SJSA1 (cell line): ENCODE measurements around the gene ITPRIPL2. TPM values are rescaled to one million over a fixed set of nuclear protein-coding genes. Genes with fewer than 3 reads are reported as not detected.

Source experiments
- DNase-seq, 2 experiments: peaks; one replicate each; pipeline ENCODE4 v3.0.0-alpha.2; 2015 to 2020; ENCODE audit warnings: low spot score in 2 of 2, low read depth in 1 of 2
- H3K27ac ChIP-seq: fragments of 250-450 bp; sonication (Bioruptor Pico); 2 replicates; pipeline ENCODE4 v1.5.1; 2020; ENCODE audit warnings: mild to moderate bottlenecking, moderate library complexity
- H3K27me3 ChIP-seq: fragments of 250-450 bp; sonication (Bioruptor Pico); replicated peaks from 2 replicates; pipeline ENCODE4 v1.5.1; 2020; ENCODE audit warnings: mild to moderate bottlenecking, moderate library complexity
- H3K36me3 ChIP-seq: fragments of 250-450 bp; sonication (Bioruptor Pico); 2 replicates; pipeline ENCODE4 v1.5.1; 2020; ENCODE audit warnings: mild to moderate bottlenecking
- H3K4me1 ChIP-seq: fragments of 250-450 bp; sonication (Bioruptor Pico); replicated peaks from 2 replicates; pipeline ENCODE4 v1.6.1; 2021; ENCODE audit warnings: mild to moderate bottlenecking
- H3K4me3 ChIP-seq: fragments of 250-450 bp; sonication (Bioruptor Pico); 2 replicates; pipeline ENCODE4 v1.5.1; 2020; ENCODE audit warnings: mild to moderate bottlenecking
- H3K9me3 ChIP-seq: fragments of 250-450 bp; sonication (Bioruptor Pico); replicated peaks from 2 replicates; pipeline ENCODE4 v1.5.1; 2020; ENCODE audit warnings: mild to moderate bottlenecking
- total RNA-seq: library from RNA; depleted of rRNA; stranded (reverse); fragments of >200 nt; shearing (Covaris generic); gene quantifications from 2 replicates; pipeline ENCODE4 v1.2.3, GENCODE V29; 2014

The ITPRIPL2 gene
- total RNA-seq, 1 experiment from 2014 or later: 34.0 TPM

DNA sequence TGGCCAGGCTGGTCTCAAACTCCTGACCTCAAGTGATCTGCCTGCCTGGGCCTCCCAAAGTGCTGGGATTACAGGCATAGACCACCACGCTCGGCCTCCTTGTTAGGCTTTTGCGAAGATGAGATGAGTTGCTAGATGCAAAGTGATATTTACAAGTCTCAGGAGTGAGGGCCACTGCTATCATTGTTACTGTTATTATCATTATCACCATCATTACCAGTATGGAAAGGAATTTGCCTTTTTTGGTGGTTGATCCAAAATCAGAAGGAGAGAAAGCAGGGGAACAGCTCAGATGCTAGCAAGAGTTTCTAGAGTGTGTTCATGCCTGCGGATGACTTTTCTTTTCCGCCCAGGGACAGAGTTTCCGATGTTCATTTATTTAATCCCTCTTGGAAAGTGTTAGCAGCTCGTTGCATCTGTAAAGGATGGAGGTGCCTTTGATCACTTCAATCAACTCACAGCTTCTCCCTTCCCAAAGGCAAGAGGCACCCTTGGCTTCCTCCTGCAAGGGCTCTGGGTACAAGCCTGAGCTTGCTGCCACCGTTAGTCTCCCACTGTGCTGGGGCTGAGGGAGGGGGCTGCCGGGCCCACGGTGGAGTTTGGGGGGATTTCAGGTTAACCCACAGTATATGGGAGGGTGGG lies 21.6 kb downstream of the ITPRIPL2 start:
- peaks cover 82% of the 10 kb centered on the region for H3K4me1 ChIP-seq
- no peaks in the 10 kb centered on the region for H3K36me3 ChIP-seq
- no peaks in the 10 kb centered on the region for H3K9me3 ChIP-seq
- DNase-seq: peak in 1 of 2 experiments; percentile 63
- H3K27me3 ChIP-seq: no peaks in the 10 kb centered on the region
- H3K27ac ChIP-seq: peak overlapping the region; percentile 49
- H3K4me3 ChIP-seq: no peak overlapping the region

GRCh38 chr16:19135896-19136438 lies 22.2 kb downstream of the ITPRIPL2 start:
- Histone ChIP-seq H3K36me3 (no peaks in the 10 kb centered on the region), H3K27me3 (no peaks in the 10 kb centered on the region), H3K4me3 (no peak overlapping the region), H3K9me3 (no peaks in the 10 kb centered on the region), H3K4me1 (peaks cover 80% of the 10 kb centered on the region), H3K27ac (peak overlapping the region; percentile 48)
- peak; percentile 61 to 72 for DNase-seq

GRCh38 chr16:19136549-19137196 lies 22.9 kb downstream of the ITPRIPL2 start:
- peak overlapping the region; percentile 48 for H3K27ac ChIP-seq
- H3K4me1 ChIP-seq: peaks cover 73% of the 10 kb centered on the region
- no peak overlapping the region for H3K4me3 ChIP-seq
- no peak for DNase-seq
- H3K9me3 ChIP-seq: no peaks in the 10 kb centered on the region
- no peaks in the 10 kb centered on the region for H3K27me3 ChIP-seq
- H3K36me3 ChIP-seq: no peaks in the 10 kb centered on the region

DNA sequence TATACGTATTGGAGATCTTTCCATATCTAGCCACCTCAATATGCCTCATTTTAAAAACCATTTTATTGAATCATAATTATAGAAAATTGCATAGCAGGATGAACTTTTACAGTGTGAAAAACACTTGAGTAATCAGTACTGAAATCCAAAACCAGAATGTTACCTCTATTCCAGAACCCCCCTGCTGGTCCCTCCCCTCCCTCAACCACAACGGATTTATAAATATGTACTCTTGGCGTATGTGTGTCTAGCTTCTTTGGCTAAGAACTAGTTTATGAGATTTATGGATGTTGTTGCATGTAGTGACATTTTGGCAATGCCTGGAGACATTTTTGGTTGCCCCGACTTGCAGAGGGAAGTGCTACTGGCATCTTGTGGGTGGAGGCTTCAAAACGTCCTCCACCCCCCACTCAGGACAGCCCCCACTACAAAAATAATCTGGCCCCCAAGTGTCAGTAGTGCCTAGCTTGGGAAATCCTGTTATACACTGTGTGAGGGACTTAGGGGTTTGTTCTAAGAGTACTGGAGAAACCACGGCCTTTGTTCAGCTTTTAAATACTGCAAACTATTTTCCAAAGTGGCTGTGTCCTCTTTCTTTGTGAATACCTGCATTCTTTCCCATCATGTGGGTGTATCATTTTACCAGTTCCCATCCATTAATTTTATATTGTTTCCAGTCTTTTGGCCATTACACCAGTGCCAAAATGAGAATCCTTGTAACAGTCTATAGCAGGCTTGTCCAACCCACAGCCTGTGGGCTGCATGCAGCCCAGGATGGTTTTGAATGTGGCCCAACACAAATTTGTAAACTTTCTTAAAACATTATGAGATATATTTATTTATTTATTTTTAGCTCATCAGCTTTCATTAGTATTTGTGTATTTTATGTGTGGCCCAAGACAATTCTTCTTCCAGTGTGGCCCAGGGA lies 23.7 kb downstream of the ITPRIPL2 start:
- DNase-seq: peak in 1 of 2 experiments; percentile 74
- Histone ChIP-seq H3K27me3 (no peaks in the 10 kb centered on the region), H3K9me3 (no peaks in the 10 kb centered on the region), H3K4me1 (peaks cover 65% of the 10 kb centered on the region), H3K4me3 (no peak overlapping the region), H3K36me3 (no peaks in the 10 kb centered on the region), H3K27ac (peak overlapping the region; percentile 57)

- Histone ChIP-seq H3K36me3 (no peaks in the 10 kb centered on the region), H3K4me1 (peaks cover 60% of the 10 kb centered on the region), H3K4me3 (no peak overlapping the region), H3K27me3 (no peaks in the 10 kb centered on the region), H3K9me3 (no peaks in the 10 kb centered on the region), H3K27ac (peak overlapping the region; percentile 57)
- DNase-seq: peak; percentile 77 to 86
Observed at GRCh38 chr16:19138601-19139000, 24.8 kb downstream of the ITPRIPL2 start.

GRCh38 chr16:19139436-19140091 lies 25.8 kb downstream of the ITPRIPL2 start:
- DNase-seq: no peak
- no peak overlapping the region for H3K27ac ChIP-seq

GRCh38 chr16:19140396-19140795 lies 26.6 kb downstream of the ITPRIPL2 start:
- Histone ChIP-seq H3K27ac (no peak overlapping the region), H3K9me3 (no peaks in the 10 kb centered on the region), H3K4me3 (no peak overlapping the region), H3K4me1 (peaks cover 51% of the 10 kb centered on the region), H3K27me3 (no peaks in the 10 kb centered on the region), H3K36me3 (no peaks in the 10 kb centered on the region)
- no peak for DNase-seq

More at GRCh38 chr16:19139436-19140091, 25.8 kb downstream of the ITPRIPL2 start:
- Histone ChIP-seq H3K27me3 (no peaks in the 10 kb centered on the region), H3K36me3 (no peaks in the 10 kb centered on the region), H3K4me3 (no peak overlapping the region), H3K4me1 (peaks cover 59% of the 10 kb centered on the region), H3K9me3 (no peaks in the 10 kb centered on the region)

DNA sequence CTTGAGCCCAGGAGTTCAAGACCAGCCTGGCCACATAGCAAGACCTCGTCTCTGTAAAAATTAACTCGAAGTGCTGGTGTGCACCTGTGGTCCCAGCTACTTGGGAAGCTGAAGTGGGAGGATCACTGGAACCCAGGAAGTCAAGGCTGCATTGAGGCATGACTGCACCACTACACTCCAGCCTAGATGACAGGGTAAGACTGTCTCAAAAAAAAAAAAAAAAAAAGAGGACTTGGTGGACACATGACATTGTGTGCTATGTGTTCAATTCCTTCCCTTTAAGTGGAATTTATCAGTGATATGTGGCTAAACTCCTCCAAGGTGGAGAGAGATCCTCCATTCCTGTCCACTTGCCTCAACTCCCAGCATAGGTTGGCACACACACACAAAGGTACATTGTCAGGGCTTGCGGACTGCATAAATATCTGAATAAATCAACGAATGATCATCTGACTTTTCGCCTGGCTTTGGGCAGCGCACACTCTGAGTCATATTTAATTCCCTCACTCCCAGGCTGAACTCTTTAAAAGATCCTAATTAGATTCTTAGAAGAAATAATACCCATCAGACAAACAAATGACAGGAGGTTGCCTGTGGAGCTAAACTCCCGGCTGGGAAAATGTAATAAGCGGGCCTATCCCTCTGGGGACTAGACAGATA lies 29.3 kb downstream of the ITPRIPL2 start:
- H3K27me3 ChIP-seq: no peaks in the 10 kb centered on the region
- DNase-seq: no peak
- H3K9me3 ChIP-seq: no peaks in the 10 kb centered on the region

DNA sequence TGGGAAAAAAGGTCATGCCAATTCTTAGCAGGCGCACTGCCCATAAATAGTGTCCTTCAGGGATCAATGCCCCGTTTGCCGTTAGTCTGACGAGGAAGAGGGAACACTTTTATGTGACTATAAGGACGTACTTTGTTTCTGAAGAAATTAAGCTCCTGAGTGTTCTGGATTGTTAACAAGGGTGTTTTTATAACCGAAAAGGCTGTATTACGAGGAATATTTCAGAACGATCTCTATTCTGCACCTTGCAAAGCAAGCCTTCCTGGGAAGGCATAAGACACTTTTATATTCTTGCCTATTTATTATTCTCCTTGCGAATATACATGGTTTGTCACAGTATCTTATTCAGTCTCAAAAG lies 29.8 kb downstream of the ITPRIPL2 start:
- H3K9me3 ChIP-seq: no peaks in the 10 kb centered on the region
- no peak for DNase-seq
- peaks cover 21% of the 10 kb centered on the region for H3K4me1 ChIP-seq
- no peaks in the 10 kb centered on the region for H3K36me3 ChIP-seq
- H3K4me3 ChIP-seq: no peak overlapping the region
- no peak overlapping the region for H3K27ac ChIP-seq
- H3K27me3 ChIP-seq: no peaks in the 10 kb centered on the region

More for the DNA sequence above, 29.3 kb downstream of the ITPRIPL2 start:
- Histone ChIP-seq H3K4me1 (peaks cover 26% of the 10 kb centered on the region), H3K36me3 (no peaks in the 10 kb centered on the region), H3K27ac (no peak overlapping the region), H3K4me3 (no peak overlapping the region)

DNA sequence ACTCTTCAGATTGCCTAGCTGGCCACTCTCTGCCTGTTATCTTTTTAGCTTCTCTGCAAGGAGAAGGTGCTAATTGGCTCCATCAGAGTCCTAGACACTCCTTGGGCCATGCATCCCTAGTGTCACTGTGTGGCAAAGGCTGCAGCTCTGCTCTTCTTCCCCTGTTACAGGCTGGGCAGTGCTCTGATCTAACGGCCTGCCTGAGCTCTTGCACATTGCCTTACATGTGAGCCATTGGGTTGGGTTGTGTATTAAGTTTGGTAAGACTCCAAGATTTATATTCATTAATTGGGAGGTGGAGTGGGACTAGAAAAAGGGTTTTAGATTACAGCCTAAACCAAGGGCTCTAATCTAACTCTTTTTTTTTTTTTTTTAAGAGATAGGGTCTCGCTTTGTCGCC lies 31.2 kb downstream of the ITPRIPL2 start:
- no peak overlapping the region for H3K27ac ChIP-seq
- H3K4me3 ChIP-seq: no peak overlapping the region
- no peaks in the 10 kb centered on the region for H3K27me3 ChIP-seq
- DNase-seq: no peak
- H3K9me3 ChIP-seq: no peaks in the 10 kb centered on the region
- H3K36me3 ChIP-seq: no peaks in the 10 kb centered on the region
- H3K4me1 ChIP-seq: peaks cover 7% of the 10 kb centered on the region

DNA sequence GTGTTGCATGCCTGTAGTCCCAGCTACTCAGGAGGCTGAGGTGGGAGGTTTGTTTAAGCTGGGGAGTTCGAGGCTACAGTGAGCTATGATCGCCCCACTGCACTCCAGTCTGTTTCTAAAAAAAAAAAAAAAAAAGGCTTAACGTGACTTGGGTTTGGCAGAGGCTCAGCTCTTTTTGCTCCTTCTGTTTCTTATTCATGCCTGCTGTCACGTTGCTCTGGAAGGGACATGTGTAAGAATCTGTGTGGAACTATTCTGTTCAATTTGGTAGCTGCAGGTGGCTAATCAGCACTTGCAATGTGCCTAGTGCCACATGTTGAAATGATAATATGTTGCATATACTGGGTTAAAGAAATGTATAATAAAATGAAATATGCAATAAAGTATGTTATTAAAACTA lies 33.4 kb downstream of the ITPRIPL2 start:
- H3K27me3 ChIP-seq: no peaks in the 10 kb centered on the region
- DNase-seq: no peak

DNA sequence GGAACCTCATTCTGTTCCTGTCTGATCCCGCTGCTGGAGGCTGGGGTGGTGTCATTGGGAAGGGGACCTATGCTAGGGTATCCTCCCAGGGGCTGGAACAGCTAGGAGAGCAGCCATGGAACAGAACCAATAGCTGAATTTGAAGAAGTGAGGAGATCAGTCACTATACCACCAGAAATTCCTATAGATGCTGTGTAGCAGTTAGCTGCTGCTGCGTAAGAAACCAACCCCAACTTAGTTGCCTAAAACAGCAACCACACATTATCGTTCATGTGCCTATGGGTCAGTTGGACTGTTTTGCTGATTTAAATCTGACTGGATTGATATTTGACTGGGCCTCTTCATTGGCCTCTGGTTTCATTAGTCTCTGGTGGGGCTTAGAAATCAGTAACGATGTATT lies 33.9 kb downstream of the ITPRIPL2 start:
- DNase-seq: no peak
- Histone ChIP-seq H3K36me3 (no peaks in the 10 kb centered on the region), H3K4me3 (no peak overlapping the region), H3K27me3 (no peaks in the 10 kb centered on the region), H3K9me3 (no peaks in the 10 kb centered on the region), H3K4me1 (peaks cover 9% of the 10 kb centered on the region), H3K27ac (no peak overlapping the region)

More for the DNA sequence above, 33.4 kb downstream of the ITPRIPL2 start:
- H3K4me1 ChIP-seq: peaks cover 9% of the 10 kb centered on the region
- no peak overlapping the region for H3K27ac ChIP-seq
- no peak overlapping the region for H3K4me3 ChIP-seq
- H3K36me3 ChIP-seq: no peaks in the 10 kb centered on the region
- H3K9me3 ChIP-seq: no peaks in the 10 kb centered on the region

DNA sequence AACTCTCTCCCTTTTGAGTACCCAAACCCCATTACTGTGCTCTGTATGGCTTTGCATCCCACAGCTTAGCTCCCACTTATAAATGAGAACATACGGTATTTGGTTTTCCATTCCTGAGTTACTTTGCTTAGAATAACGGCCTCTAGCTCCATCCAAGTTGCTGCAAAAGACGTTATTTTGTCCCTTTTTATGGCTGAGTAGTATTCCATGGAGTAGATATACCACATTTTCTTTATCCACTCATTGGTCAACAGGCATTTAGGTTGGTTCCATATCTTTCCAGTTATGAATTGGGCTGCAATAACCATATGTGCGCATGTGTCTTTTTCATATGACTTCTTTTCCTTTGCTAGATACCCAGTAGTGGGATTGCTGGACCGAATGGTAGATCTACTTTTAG lies 34.4 kb downstream of the ITPRIPL2 start:
- H3K4me3 ChIP-seq: no peak overlapping the region
- H3K27ac ChIP-seq: no peak overlapping the region
- H3K36me3 ChIP-seq: no peaks in the 10 kb centered on the region
- no peak for DNase-seq
- H3K27me3 ChIP-seq: no peaks in the 10 kb centered on the region
- no peaks in the 10 kb centered on the region for H3K9me3 ChIP-seq
- peaks cover 9% of the 10 kb centered on the region for H3K4me1 ChIP-seq
